Left ventricle myocardium inferior (tissue), 1 donor: ENCODE data around the gene ARHGEF5. TPM values are rescaled to one million over a fixed set of nuclear protein-coding genes. Genes with fewer than 3 reads are reported as not detected.

Experiments
- total RNA-seq: library from RNA; stranded (reverse); fragmentation: NEBNext Ultra II Directional; extraction: Animal tissue kit (Norgen Biotek cat#: 25700); gene quantifications from one replicate; pipeline ENCODE4 v1.2.1, GENCODE V29; 2021
- donor health status: DM: no; HTN: yes; CAD: no; lungs with severe emphysema.

Gene ARHGEF5
- total RNA-seq, 1 donor from 2014 or later: 0.80 TPM

Other genes starting within 250 kb of the ARHGEF5 start
- gene OR2A2, start 245.8 kb upstream of the ARHGEF5 start, total RNA-seq: not detected
- gene OR2A14, start 232.2 kb upstream of the ARHGEF5 start, total RNA-seq: not detected
- gene CTAGE4, start 171.9 kb upstream of the ARHGEF5 start, total RNA-seq: 0.16 TPM
- gene ARHGEF35, start 159.6 kb upstream of the ARHGEF5 start, total RNA-seq: 0.38 TPM
- gene OR2A42, start 115.8 kb upstream of the ARHGEF5 start, total RNA-seq: not detected
- 0.16 TPM for gene OR2A7, start 90.6 kb upstream of the ARHGEF5 start, total RNA-seq
- 0.08 TPM for gene CTAGE8, start 86.1 kb upstream of the ARHGEF5 start, total RNA-seq
- not detected for gene OR2A1, start 43.0 kb upstream of the ARHGEF5 start, total RNA-seq
- not detected for gene NOBOX, start 48.3 kb downstream of the ARHGEF5 start, total RNA-seq